GM21786 (cell line): Measurements from ENCODE around the gene SLC38A10.

Experiments
- ATAC-seq: cut with Tn5 transposase; IDR thresholded peaks from one replicate; pipeline ENCODE4 v1.9.1; 2021; ENCODE audit not compliant: unreplicated experiment

Gene SLC38A10

DNA sequence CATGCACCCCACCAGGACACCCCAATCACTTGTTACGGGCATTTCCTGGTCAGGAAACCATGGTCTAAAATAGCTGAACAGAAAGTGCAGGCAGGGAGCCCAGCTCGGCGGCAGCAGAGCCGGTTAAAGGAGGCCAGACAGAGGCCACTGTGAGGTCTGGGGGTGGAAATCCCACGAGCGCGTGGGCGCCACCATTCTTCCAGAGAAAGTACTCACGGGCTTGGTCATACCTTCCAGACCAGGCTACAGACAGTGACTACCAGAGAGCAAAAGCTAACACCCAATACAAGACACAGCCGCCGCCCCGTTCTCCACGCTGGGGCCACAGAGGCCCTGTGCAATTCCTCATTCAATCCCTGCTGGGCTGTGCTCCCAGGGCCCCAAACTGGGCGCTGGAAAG is 84.2 kb downstream of the SLC38A10 start:
- ATAC-seq: no peak

DNA sequence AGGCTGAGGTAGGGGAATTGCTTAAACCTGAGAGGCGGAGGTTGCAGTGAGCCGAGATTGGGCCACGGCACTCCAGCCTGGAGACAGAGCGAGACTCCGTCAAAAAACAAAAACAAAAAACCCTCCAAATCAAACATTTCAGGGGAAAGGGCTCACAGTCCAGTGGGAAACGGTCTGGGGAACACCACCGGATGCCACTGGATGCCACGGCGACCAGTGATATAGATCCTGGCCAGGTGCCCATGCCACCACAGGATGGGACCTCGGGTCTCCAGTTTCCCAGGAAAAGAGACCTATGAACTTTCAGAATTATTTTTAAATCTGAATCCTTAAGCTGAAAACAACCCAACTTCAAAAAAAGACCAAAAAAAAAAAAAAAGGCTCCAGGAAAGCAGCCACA is 84.6 kb downstream of the SLC38A10 start:
- ATAC-seq: no peak

DNA sequence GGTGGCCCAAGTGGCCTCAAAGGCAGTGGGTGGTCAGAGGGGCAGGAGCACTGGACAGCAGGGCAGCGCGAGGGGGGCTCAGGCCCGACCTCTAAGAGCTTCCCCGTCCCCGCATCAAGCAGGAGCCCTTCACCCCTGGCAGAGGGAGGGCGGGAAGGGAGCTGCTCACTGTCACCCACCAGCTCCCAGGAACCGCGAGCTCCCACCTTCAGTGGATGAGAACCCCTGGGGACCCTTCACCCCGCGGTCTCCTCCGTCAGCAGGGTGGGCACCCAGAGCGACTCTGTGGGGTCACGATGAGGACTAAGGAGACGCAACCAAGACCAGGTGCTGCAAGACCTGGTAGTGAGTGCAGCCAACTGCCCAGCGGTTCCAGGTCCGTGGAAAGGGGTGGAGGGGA is 86.0 kb downstream of the SLC38A10 start:
- no peak for ATAC-seq

DNA sequence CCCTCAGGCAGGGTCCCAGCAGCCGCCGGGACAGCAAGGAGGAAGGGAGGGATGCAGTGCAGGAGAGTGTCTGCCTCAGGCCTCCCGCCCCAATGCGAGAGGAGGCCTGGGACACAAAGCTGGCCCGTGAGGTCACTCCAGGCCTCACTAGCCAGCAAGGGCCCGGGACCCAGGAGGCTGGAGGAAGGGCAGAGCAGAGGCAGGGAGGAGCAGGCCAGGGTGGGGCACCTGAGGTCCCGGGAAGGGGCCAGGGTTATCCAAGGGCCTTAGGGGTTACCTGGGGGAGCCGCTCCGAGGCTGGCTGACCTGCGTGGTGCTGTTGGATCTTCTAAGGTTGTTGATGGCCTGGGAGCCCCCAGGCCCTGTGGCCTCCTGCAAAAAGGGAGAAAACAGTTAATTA is 86.5 kb downstream of the SLC38A10 start:
- no peak for ATAC-seq

DNA sequence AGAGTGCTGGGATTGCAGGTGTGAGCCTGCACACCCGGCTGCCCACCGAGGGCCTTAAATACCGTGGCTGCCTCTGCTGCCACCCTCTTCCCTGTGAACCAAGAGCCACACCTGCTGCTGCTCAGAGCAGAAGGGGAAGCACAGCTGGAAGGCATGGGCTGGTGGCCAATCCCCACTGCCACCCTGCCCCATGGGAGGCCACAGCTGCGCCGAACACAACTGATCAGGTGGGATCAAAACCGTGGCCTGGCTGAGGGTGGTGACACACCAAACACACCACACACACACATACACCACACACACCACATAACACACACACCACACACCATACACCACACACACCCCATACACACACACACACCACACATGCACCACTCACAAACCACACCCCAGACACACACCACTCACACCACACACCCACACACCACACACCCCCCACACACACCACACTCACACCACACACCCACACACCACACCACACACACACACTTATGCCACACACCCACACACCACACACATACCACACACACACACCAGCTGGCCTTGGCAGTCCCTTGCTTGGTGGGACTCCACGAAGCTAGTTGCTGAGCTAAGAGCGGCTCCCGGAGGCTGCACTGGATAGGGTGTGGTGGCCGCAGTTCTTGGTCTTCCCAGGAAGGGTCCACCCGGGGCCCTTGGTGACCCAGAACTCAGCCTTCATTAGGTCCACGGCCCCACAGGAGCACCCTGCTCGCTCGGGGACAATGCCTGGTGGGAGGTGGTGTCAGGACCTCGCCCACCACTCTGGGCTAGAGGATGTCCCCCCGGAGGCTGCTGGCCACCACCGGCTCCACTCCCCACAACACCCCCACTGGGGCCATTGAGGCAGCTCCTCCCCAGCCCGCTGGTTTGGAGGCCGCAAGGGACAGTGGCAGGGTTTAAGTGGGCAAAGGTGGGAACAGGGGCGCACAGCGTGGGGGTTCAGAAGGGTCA is 87.2 kb downstream of the SLC38A10 start:
- ATAC-seq: no peak

DNA sequence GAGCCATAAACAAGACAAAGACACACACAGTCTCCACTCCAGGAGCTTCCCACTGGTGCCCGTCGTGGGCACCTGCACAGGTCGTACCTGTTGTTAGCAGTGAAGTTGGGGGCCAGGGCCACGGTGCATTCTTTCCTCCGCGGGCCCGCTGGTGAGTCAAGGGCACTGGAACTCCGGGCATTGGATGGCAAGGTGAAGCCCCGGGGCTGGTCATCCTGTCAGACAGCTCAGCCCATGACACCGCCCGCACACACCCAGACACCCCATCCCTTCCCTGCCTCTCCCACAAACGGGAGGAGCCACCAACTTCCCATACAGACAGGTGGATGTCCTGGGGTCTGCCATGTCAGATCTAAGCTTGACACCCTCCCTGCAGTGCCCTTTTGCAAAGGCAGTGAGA is 88.5 kb downstream of the SLC38A10 start:
- ATAC-seq: no peak

DNA sequence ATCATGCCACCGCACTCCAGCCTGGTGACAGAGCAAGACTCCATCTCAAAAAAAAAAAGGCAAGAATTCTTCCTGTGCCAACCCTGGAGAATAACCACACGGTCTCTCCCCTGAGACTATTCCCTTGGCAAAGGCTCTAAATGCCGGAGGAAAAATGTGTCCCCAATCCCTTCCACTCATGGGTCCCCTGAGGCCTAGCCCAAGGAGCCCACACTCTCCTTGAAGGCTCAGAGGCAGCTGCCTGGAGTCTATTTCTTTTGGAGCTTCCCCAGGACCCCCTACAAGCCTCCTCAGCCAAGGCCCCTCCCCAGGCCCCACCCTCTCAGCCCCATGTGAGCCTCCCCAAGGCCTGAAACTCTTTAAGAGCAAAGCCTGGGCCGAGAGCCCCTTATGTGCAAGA is 88.9 kb downstream of the SLC38A10 start:
- ATAC-seq: no peak

DNA sequence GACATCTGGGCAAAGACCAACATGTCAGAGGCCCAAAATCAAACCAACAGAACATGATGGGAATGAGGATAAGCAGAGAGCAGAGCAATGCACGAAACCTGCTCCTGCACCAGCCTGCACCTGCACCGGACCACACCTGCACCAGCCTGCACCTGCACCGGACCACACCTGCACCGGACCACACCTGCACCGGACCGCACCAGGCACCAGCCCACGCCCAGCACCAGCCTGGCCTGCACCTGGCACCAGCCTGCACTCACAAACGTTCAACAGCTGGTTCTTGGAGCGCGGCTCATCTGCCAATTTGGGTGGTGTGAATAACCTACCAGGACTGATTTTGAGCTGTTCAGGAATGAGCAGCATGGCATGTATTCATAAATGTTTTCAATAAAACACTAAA is 90.5 kb downstream of the SLC38A10 start:
- ATAC-seq: no peak

DNA sequence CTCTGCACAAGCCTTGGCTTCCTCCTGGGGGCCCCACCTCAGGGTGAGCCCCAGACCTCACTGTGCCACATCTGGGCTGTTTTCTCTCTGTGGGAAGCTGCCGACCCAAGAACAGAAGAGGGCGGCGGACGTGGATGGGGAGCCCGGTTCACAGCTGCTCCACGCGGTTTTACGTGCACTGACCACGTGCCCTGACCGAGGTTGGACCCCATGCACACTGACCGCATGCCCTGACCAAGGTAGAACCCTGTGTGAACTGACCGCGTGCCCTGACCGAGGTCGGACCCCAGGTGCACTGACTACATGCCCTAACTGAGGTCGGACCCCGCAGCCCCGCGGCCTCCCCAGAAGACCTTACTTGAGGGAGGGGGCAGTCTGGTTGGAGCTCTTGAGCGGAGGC is 92.0 kb downstream of the SLC38A10 start:
- no peak for ATAC-seq

DNA sequence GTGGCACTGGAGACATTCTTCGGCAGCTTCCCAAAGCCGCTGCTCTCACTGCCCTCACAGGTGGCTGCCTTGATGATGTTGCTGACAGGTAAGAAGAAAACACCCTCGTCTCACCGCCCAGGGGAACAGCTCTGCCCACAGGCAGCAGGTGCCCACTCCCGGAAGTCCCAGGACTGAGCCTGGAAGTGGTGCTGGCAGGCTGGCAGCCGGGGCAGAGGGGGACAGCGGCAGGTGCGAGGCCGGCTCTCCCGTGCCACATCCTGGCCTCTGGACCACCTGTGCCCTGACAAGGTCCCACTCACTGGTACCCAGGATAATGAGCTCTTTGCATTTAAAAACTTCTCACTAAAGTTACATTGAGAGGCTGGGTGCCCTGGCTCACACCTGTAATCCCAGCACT is 92.8 kb downstream of the SLC38A10 start:
- ATAC-seq: no peak

DNA sequence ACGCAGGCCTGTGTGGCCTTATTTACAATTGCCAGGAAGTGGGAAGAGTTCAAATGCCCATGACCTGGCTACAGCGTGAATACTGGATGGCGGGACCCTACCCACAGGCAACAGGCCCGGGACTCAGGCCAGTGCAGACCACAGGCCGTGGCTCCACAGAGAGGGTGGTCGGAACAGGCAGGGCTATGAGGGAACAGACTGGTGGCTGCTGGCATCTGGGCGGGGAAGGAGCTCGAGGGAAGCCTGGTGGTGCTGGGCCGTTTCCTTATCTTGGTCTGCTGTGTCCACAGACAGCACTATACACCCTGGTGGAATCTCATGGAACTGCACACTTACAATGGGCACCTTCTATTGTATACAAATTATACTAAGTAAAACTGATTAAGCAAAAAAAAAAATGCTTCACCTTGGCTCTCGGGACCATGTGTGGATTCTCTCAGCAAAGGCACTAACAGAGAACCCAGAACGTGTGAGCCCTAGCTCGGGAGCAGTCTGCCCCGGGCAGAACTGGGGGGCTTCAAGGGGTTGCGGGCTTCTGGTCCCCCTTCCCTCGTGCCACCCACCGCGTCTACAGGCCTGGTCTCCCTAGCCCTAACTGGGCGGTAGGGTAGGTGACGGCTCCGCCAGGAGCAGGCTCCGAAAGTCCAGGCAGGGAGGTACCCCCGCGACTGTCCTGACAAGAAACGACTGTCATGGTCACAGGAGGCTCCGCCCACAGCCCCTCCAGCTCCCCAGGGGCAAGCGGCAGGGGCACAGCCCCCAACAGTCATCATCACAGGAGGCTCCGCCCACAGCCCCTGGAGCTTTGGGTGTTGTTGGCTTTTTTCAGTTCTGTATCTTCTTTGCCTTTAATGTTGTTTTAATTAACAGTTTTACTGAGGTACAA is 94.2 kb downstream of the SLC38A10 start:
- ATAC-seq: no peak

DNA sequence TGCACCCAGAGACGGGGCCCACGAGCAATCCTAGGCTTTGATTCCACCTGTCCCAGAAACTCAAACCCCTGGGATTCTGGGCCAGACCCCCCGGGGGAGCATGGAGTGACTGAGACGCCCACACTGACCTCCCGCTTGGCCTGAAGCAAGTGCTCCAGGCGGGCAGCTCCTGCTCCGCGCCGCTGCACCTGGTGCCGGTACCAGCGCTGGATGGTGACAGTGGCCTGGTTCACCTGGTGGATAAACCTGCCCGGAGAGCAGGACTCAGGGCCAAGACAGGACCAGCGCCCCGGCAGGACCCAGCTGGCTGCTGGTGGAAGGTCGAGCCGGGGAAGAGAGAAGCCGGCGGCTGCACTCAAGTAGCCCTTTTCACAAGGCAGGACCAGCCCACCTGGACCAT is 94.9 kb downstream of the SLC38A10 start:
- ATAC-seq: no peak

DNA sequence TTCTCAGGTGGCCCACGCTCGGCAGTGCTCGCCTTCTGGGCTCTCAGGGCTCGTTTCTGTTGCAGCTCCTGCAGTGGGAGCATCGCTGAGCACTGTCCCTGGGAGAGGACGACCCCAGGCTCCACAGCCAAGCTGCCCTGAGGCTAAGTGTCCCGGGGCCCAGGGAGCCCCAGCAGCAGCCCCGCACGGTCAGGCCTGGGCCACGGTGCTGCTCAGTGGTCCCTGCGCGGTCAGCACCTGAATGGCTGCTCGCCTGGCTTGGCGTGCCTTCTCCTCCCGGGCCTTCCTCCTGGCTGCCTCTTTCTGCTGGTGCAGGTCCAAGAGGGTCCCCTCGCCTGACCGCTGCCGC is 95.7 kb downstream of the SLC38A10 start:
- ATAC-seq: no peak

DNA sequence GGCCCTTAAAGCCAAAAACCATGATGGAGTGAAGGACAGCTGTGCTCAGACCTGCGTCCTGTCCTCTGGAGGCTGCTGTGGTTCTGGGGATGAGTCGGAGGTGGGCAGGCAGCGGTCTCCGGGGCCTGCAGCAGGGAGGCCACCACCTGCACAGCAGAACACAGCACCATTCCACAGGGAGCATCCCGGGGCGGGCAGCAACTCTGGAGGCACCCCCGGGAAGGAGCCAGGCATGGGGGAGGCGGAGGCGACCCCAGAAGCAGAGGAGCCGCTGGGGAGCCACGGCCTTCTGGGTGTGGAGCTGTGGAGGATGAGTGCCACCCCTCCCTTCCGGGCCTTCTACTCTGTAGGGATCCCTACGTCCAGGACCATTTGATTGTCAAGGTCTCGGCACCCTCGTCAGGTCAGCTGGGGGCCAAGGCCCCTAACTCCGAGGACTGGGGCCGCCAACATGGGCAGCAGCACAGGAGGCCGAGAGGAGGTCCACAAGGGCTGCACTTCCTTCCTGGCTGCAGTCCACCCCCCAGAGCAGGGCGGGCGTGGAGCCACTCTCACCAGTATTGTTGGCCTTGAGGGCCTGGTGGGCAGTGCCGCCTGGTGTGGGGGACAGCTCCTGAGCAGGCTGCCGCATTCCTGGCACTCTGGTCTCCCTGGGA is 96.2 kb downstream of the SLC38A10 start:
- no peak for ATAC-seq

DNA sequence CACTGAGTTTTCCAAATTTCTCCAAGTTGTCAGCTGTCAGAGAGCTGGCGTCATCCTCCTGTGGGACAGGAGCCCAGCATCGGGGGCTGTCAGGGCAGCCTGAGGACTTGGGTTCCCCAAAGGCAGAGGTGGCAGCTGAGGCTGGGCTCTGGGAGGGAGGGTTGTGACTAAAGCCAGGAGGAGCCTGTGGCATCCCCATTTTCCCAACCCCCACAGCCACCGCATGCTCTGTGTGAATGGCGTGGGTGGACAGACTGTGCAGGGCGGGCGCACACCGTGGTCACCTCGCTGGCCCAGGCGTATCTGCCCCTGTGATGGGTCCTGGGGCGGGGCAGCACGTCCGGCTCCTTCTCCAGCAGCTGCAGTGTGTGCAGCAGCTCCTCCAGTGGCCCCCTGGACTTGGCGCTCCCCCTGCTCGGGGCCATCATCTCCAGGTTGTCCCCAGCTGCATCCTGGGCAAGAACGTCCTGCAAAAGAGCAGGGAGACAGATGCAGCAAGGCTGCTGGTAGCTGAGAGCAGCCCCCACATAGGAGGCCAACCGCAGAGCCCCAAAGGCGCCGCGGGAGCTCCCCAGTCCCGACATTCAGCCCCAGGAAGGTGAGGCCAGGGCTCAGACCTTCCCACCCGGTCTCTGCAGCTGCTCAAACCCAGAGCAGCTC is 97.1 kb downstream of the SLC38A10 start:
- ATAC-seq: no peak

DNA sequence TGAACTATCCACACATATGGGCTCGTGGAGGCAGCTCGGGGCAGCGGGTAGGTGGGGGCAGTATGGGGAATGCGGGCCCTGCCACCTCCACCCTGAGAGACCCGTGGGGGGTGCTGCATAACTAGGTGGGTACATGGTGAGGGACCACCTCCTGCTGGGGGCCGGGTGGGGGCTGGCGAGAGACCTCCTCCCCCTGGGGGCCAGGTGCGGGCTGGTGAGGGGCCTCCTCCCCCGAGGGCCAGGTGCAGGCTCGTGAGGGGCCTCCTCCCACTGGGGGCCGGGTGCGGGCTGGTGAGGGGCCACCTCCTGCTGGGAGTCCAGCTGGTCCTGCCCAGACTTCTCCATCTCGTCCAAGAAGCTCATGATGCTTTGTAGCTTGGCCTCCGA is 97.7 kb downstream of the SLC38A10 start:
- ATAC-seq: no peak

DNA sequence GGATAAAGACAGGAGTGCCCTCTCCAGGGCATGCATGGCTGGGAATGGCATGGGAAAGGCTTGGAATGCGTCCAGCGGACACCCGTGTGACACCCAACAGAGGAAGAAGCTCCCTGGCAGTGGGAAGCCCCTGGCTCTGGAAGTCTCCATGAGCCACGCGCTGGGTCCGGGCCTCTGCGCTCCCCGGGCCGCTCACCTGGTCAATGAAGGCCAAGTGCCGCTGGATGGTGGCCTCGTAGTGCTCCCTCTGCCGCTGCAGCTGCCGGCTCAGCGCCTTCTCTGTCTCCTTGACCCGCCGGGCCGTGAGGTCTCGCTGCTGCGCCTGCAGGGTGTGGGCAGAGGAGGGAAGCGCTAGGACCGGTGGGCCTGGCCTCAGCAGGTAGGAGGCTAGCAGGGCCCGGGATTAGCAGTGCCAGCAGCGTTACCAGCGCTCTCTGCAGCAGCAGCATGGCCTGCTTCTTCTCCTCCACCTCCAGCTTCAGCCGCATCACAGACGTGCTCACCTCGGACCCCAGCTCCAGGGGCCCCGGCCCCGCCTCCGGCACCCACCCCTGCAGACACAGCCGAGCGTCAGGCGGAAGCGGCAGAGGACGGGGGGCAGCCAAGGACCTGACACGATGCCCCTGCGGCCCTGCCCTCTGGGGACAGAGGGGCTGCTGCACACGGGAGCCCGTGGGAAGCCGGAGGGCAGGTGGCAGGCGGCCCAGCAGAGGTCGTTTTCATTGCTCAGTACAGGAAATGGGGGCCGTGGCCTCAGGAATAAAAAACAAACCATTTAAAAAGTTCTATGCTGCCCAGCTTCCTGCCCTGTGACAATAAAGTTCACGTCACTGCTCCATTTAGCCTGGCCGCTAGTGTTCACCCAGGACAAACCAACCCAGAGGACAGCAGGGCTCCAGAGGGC is 98.3 kb downstream of the SLC38A10 start:
- ATAC-seq: no peak

DNA sequence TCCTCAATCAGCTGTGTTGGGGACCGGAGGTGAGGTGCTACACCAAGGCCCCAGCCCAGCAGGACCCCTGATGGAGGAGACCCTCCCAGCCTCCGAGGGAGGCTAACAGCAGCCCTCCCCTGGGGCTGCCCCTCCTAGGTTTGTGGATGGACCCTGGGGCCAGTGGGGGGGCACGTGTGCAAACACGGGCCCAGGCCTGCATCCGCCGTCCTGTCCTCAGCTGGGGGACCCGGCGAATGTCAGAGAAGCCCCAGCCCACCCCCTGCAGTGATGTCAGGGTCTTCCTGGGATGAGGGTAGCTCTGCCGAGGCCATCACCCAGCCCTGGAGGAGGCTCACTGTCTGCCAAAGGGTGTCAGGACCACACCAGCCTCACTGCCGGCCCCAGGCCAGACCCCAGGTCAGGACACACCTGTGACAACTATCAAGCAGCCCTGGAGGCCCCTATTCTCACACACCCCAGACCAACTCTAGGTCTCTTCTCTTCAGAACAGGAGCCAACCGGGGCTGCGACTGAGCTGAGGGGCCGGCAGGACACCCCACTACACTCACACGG is 99.1 kb downstream of the SLC38A10 start:
- ATAC-seq: no peak
